Tibial nerve (tissue), 4 donors: Measurements from ENCODE around the gene LRRC25. TPM values are rescaled to one million over a fixed set of nuclear protein-coding genes. Genes with fewer than 3 reads are reported as not detected.

ENCODE experiments used
- DNase-seq, 2 donors: peaks; one replicate each; pipeline ENCODE4 v3.0.0-alpha.2; 2019; ENCODE audit warnings: low spot score in 2 of 2
- H3K27ac ChIP-seq, 4 donors: fragments of 200-600 bp; sonication (generic) in 3 of 4; one replicate each; pipeline ENCODE4 v1.5.1; 2017 to 2019; ENCODE audit warnings: mild to moderate bottlenecking in 1 of 4
- H3K27me3 ChIP-seq, 2 donors: fragments of 200-600 bp; sonication (generic) in 1 of 2; one replicate each; pipeline versions ENCODE4 v1.5.1 to v1.6.0; 2017 to 2019
- H3K36me3 ChIP-seq, 3 donors: fragments of 200-600 bp; sonication (generic); one replicate each; pipeline ENCODE4 v1.5.1; 2018 to 2019
- H3K4me1 ChIP-seq, 4 donors: fragments of 200-600 bp; sonication (generic) in 3 of 4; one replicate each; pipeline ENCODE4 v1.5.1; 2017 to 2019
- H3K4me3 ChIP-seq, 4 donors: fragments of 200-600 bp; sonication (generic) in 3 of 4; one replicate each; pipeline ENCODE4 v1.5.1; 2017 to 2019; ENCODE audit warnings: mild to moderate bottlenecking in 1 of 4, moderate library complexity in 1 of 4
- H3K9me3 ChIP-seq, 4 donors: fragments of 200-600 bp; sonication (generic) in 3 of 4; one replicate each; pipeline ENCODE4 v1.5.1; 2017 to 2019
- EP300 ChIP-seq, 2 donors: sonication (generic); formaldehyde crosslinking; IDR thresholded peaks; one replicate each; pipeline ENCODE4 v1.6.1; 2017; ENCODE audit warnings: antibody characterized with exemption in 2 of 2, mild to moderate bottlenecking in 1 of 2
- POLR2A ChIP-seq, 2 donors: fragments of 450-650 bp; IDR thresholded peaks; one replicate each; pipeline ENCODE4 v1.6.1; 2017; ENCODE audit warnings: antibody characterized with exemption in 2 of 2, mild to moderate bottlenecking in 2 of 2, moderate library complexity in 2 of 2
- WGBS, 2 donors: methylation state at CpG; one replicate each; pipeline ENCODE4 v1.1.5; 2018; 5-methylcytosine and 5-hydroxymethylcytosine counted together
- total RNA-seq, 4 donors: library from RNA; depleted of rRNA; stranded (reverse); fragments of >200 nt; gene quantifications; one replicate each; pipeline ENCODE4 v1.1.0, GENCODE V29; 2016
- TF ChIP-seq, protein P1 (sequence below), 5 experiments: fragments of 200-600 bp in 3 of 5; fragments of 450-650 bp in 2 of 5; sonication (generic) in 3 of 5; IDR thresholded peaks; one replicate each; pipeline ENCODE4 v1.5.1; 2016 to 2019; ENCODE audit warnings: antibody characterized with exemption in 5 of 5, mild to moderate bottlenecking in 3 of 5, moderate library complexity in 2 of 5

The LRRC25 gene
- total RNA-seq, 4 donors from 2014 or later, result 9.0 to 13.8 (median 9.8) TPM

DNA sequence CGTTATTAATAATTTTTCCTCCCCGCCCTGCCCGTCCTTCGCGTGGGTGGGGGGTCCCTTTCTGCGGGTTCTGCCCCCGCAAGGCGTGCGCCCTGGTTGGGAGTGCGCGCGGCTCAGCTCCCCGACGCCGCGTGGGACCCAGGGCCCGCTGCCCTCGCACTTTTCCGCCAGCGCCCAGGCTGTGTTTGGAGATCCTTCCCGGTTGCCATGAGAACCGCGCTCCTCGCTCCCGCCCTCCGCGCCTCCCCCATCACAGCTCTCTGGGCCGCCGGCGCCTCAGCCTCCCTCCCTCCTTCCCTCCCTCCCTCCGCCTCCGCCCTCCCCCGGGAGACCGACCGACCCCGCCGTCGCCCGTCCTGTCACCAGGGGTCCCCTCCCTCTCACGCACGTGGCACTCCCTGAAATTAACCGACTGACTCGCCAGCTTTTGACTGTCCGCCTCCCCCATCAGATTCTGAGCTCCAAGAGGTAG lies 19.4 kb upstream of the LRRC25 start:
- Histone ChIP-seq H3K36me3 (no peaks in the 10 kb centered on the region), H3K27me3 (no peaks in the 10 kb centered on the region), H3K4me3 (peak overlapping the region; percentile 27 to 73 (median 36)), H3K9me3 (no peaks in the 10 kb centered on the region), H3K4me1 (peaks cover 0 to 70% (median 50%) of the 10 kb centered on the region in 4 donors), H3K27ac (peak overlapping the region; percentile 85 to 97 (median 89))
- peak; percentile 87 to 92 for DNase-seq
- TF ChIP-seq EP300 (IDR thresholded peaks at IDR 0.05) (peak in 1 of 2 donors; percentile 65), POLR2A (IDR thresholded peaks at IDR 0.05) (peak in 1 of 2 donors; percentile 52)
- TF ChIP-seq, protein P1, sequence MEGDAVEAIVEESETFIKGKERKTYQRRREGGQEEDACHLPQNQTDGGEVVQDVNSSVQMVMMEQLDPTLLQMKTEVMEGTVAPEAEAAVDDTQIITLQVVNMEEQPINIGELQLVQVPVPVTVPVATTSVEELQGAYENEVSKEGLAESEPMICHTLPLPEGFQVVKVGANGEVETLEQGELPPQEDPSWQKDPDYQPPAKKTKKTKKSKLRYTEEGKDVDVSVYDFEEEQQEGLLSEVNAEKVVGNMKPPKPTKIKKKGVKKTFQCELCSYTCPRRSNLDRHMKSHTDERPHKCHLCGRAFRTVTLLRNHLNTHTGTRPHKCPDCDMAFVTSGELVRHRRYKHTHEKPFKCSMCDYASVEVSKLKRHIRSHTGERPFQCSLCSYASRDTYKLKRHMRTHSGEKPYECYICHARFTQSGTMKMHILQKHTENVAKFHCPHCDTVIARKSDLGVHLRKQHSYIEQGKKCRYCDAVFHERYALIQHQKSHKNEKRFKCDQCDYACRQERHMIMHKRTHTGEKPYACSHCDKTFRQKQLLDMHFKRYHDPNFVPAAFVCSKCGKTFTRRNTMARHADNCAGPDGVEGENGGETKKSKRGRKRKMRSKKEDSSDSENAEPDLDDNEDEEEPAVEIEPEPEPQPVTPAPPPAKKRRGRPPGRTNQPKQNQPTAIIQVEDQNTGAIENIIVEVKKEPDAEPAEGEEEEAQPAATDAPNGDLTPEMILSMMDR (IDR thresholded peaks at IDR 0.05), result no peak
- 1 to 2% methylated on average over 39 to 44 of the region's 44 CpGs for WGBS, 2 donors

DNA sequence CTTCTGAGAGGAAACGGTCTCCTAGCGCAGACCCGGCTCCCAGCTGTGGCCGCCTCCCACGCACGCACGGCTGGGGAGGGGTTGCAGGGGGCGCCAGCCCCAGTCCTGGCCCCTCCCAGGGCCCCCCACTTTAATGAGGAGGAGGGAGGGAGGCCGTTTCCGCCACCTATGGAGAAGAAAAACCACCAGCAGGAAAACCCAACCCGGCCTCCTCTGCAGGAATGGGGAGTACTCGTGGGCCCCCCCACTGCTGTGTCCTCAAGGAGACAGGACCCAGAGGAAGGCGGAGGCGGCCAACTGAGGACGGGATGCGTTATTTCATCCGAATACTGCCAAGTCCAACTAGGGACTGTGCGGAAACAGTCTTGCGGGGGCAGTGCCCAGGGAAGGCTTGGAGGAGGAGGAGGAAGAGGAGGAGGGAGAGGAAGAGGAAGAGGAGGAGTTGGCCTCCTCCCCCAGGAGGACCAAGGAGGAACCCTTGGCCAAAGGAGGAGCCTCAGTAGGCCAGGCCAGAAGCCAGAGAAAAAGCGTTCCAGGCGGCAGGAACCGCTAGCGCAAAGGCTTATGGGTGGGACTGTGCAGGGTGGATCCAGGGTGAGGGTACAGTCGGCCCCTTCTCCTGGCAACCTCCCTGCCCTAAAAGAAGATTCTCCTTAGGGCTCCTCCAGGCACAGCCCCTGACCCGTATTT lies 17.9 kb upstream of the LRRC25 start:
- H3K36me3 ChIP-seq, result no peaks in the 10 kb centered on the region
- H3K4me1 ChIP-seq, result peaks cover 0 to 61% (median 43%) of the 10 kb centered on the region in 4 donors
- H3K4me3 ChIP-seq, result peak overlapping the region; percentile 13 to 73 (median 20)
- no peaks in the 10 kb centered on the region for H3K9me3 ChIP-seq
- no peaks in the 10 kb centered on the region for H3K27me3 ChIP-seq
- peak overlapping the region; percentile 85 to 97 (median 89) for H3K27ac ChIP-seq
- WGBS, 2 donors, result 1 to 6% methylated on average over 17 to 25 of the region's 25 CpGs
- peak; percentile 61 to 69 for DNase-seq
- TF ChIP-seq, protein P1 (IDR thresholded peaks at IDR 0.05), result no peak
- TF ChIP-seq POLR2A (IDR thresholded peaks at IDR 0.05) (peak; percentile 32 to 72), EP300 (IDR thresholded peaks at IDR 0.05) (peak in 1 of 2 donors; percentile 88)

DNA sequence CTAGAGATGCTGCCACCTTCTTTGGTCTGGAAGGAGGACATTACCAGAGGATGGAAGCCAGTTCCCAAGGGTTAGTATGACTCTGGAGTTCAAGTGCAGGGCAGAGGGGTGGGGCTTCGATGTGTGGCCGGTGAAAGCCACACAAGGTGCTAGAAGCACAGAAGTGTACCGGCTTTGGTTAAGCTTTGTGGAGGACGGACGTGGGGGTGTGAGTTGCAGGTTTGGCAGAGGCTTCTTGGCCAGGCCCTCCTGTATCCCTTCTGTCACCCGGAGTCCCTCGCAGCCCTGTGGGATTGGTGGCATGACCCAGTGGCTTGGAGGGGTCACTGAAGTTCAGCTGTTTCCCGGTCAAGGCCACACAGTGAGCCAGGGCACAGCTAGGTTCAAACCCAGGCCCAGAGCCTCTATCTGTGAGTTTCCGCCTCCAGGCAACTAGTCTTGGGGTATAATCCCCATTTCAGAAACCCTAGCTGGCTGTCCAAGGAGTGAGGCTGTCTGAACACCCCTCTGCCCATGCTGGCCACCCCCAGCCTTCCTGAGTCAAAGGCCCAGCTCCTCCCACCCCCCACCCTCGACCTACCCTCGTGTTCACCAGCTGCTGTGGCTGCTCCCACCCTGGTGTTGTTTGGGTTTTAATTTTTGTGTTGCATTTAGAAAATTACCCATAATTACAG lies 17.2 kb upstream of the LRRC25 start:
- Histone ChIP-seq H3K27ac (peak overlapping the region; percentile 85 to 97 (median 89)), H3K36me3 (no peaks in the 10 kb centered on the region), H3K4me3 (peak overlapping the region; percentile 13 to 73 (median 20)), H3K27me3 (no peaks in the 10 kb centered on the region), H3K9me3 (no peaks in the 10 kb centered on the region), H3K4me1 (peaks cover 0 to 59% (median 41%) of the 10 kb centered on the region in 4 donors)
- WGBS, 2 donors, result 7 to 9% methylated on average over 11 of the region's 11 CpGs
- TF ChIP-seq EP300 (IDR thresholded peaks at IDR 0.05), result no peak
- no peak for TF ChIP-seq POLR2A (IDR thresholded peaks at IDR 0.05)
- TF ChIP-seq, protein P1 (IDR thresholded peaks at IDR 0.05), result no peak
- DNase-seq, result no peak

DNA sequence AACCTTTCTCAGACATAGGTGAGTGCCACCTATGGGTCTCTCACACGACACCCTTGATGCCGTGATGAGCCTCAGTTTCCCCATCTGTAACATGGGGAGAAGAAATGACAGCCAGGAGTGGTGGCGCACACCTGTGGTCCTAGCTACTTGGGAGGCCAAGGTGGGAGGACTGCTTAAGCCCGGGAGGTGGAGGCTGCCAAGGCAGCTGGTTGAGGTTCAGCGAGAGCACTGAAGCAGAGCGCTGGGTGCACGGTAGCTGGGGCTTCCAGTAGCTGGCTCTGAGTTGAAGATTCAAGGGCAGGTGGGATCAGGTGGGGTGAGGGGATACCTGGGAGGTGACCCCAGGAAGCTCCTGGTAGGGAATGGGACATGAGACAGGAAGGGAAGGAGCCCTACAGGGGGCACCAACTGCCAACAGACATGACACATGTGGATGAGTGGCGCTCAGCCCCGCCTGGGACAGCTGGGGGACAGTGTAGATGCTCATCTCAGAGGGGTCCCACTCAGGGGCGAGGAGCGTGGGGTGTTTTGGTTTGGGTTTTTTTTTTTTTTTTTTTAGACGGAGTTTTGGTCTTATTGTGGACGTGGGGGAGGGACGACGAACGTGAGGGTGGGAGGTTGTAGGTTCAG lies 15.3 kb upstream of the LRRC25 start:
- Histone ChIP-seq H3K36me3 (no peaks in the 10 kb centered on the region), H3K27me3 (no peaks in the 10 kb centered on the region), H3K9me3 (no peaks in the 10 kb centered on the region), H3K4me1 (peaks cover 0 to 46% (median 29%) of the 10 kb centered on the region in 4 donors), H3K4me3 (no peak overlapping the region), H3K27ac (no peak overlapping the region)
- TF ChIP-seq, protein P1 (IDR thresholded peaks at IDR 0.05), result no peak
- TF ChIP-seq POLR2A (IDR thresholded peaks at IDR 0.05) (no peak), EP300 (IDR thresholded peaks at IDR 0.05) (no peak)
- 76 to 78% methylated on average over 16 of the region's 16 CpGs for WGBS, 2 donors
- no peak for DNase-seq
